ENCODE results near the gene MMP25. TPM values are rescaled to one million over a fixed set of nuclear protein-coding genes. Genes with fewer than 3 reads are reported as not detected.

MMP25 gene
- total RNA-seq, 3 donors from 2014 or later (not counting 1 experiment from before 2014, with no cell fraction given) = 2.0 to 62.2 (median 5.6) TPM

- TF ChIP-seq, protein P1, sequence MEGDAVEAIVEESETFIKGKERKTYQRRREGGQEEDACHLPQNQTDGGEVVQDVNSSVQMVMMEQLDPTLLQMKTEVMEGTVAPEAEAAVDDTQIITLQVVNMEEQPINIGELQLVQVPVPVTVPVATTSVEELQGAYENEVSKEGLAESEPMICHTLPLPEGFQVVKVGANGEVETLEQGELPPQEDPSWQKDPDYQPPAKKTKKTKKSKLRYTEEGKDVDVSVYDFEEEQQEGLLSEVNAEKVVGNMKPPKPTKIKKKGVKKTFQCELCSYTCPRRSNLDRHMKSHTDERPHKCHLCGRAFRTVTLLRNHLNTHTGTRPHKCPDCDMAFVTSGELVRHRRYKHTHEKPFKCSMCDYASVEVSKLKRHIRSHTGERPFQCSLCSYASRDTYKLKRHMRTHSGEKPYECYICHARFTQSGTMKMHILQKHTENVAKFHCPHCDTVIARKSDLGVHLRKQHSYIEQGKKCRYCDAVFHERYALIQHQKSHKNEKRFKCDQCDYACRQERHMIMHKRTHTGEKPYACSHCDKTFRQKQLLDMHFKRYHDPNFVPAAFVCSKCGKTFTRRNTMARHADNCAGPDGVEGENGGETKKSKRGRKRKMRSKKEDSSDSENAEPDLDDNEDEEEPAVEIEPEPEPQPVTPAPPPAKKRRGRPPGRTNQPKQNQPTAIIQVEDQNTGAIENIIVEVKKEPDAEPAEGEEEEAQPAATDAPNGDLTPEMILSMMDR (IDR thresholded peaks at IDR 0.05) = no peak
- Mint-ChIP-seq H3K4me3 (peak overlapping the region; percentile 18), H3K9me3 (no peaks in the 10 kb centered on the region), H3K36me3 (no peaks in the 10 kb centered on the region), H3K27me3 (ENCODE audit: low read depth in 2 of 2) (no peaks in the 10 kb centered on the region), H3K27ac (peak overlapping the region; percentile 92 to 95), H3K4me1 (peaks cover 25 to 64% of the 10 kb centered on the region in 2 donors)
- intact Hi-C loops (cut with micrococcal nuclease) = no loop called here
- peaks cover 9% of the 10 kb centered on the region for H3K36me3 ChIP-seq (ENCODE audit: control insufficient read depth, insufficient read depth, low read length)
- no peaks in the 10 kb centered on the region for H3K27me3 ChIP-seq (ENCODE audit: control insufficient read depth, insufficient read depth, low read length)
- H3K4me3 ChIP-seq (ENCODE audit: low read length) = no peak overlapping the region
- no peaks in the 10 kb centered on the region for H3K9me3 ChIP-seq (ENCODE audit: control insufficient read depth, insufficient read depth, low read length)
- H3K27ac ChIP-seq (ENCODE audit: low read length) = peak overlapping the region; percentile 19
- WGBS (ENCODE audit: insufficient coverage) = 98% methylated on average over 8 of the region's 8 CpGs
- peak in 1 of 2 donors; percentile 18 for DNase-seq
- peaks cover 61% of the 10 kb centered on the region for H3K4me1 ChIP-seq (ENCODE audit: control insufficient read depth, insufficient read depth, low read length)
- ATAC-seq = no peak
Measured at GRCh38 chr16:3063625-3064386, 17.4 kb downstream of the MMP25 start.

DNA sequence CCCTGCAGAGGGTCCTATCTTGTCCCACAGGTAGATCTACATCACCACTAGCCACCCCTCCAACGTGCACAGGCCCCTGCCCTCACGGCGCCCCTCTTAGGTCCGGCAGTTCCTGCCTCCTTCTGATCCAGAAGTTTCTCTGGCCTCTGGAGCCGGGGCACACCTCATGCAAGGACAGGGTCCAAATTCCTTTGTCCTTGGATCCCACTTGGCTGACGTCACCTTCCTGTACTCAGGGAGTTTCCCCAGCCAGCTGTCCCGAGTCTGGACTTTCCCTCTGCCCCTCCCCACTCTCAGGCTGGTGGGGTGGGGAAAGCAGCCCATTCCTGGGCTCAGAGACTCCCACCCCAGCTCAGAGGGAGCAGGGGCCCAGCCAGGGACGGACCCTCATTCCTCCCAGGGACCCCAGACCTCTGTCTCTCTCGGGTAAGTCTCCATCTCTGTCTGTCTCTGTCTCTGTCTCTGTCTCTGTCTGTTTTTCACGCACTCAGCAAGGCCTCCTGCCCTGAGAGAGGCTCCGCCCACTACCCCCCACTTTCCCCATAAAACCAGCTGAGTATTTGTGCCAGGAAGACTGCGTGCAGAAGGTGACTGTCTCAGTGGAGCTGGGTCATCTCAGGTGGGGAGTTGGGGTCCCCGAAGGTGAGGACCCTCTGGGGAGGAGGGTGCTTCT is 18.8 kb downstream of the MMP25 start, which contains the start of gene IL32:
TSS of gene IL32 (plus strand) at position 572 of the 673 bp plus-strand sequence. CDS start 172 bp downstream, outside the sequence.
- intact Hi-C loops (cut with micrococcal nuclease) = no loop called here
- ATAC-seq (peak; percentile 58 to 66 (median 65)), DNase-seq (peak; percentile 34 to 89)
- TF ChIP-seq, protein P1 (IDR thresholded peaks at IDR 0.05) = no peak
- H3K36me3 ChIP-seq (ENCODE audit: control insufficient read depth, insufficient read depth, low read length) = peaks cover 13% of the 10 kb centered on the region
- H3K4me1 Mint-ChIP-seq = peaks cover 30 to 65% of the 10 kb centered on the region in 2 donors
- H3K9me3 ChIP-seq (ENCODE audit: control insufficient read depth, insufficient read depth, low read length) = no peaks in the 10 kb centered on the region
- H3K4me3 ChIP-seq (ENCODE audit: low read length) = peak within 1 kb of the TSS; percentile 55
- 59% methylated on average over 12 of the region's 13 CpGs for WGBS (ENCODE audit: insufficient coverage)
- peak within 1 kb of the TSS; percentile 90 for H3K27ac ChIP-seq (ENCODE audit: low read length)
- H3K27me3 ChIP-seq (ENCODE audit: control insufficient read depth, insufficient read depth, low read length) = no peaks in the 10 kb centered on the region
- H3K4me1 ChIP-seq (ENCODE audit: control insufficient read depth, insufficient read depth, low read length) = peaks cover 66% of the 10 kb centered on the region
- H3K27me3 Mint-ChIP-seq (ENCODE audit: low read depth in 2 of 2) = no peaks in the 10 kb centered on the region
- H3K9me3 Mint-ChIP-seq = no peaks in the 10 kb centered on the region
- H3K36me3 Mint-ChIP-seq = no peaks in the 10 kb centered on the region
- peak within 1 kb of the TSS; percentile 92 to 95 for H3K27ac Mint-ChIP-seq
- H3K4me3 Mint-ChIP-seq = peak within 1 kb of the TSS; percentile 96

- ATAC-seq (peak in 2 of 3 donors; percentile 10 to 19), DNase-seq (no peak)
Measured at GRCh38 chr16:3065742-3066439, 19.5 kb downstream of the MMP25 start.

More at GRCh38 chr16:3065742-3066439, 19.5 kb downstream of the MMP25 start:
- Mint-ChIP-seq H3K9me3 (no peaks in the 10 kb centered on the region), H3K36me3 (no peaks in the 10 kb centered on the region), H3K27me3 (ENCODE audit: low read depth in 2 of 2) (no peaks in the 10 kb centered on the region), H3K4me1 (peaks cover 36 to 68% of the 10 kb centered on the region in 2 donors), H3K4me3 (peak overlapping the region; percentile 96), H3K27ac (peak overlapping the region; percentile 92 to 95)
- TF ChIP-seq, protein P1 (IDR thresholded peaks at IDR 0.05) = no peak
- H3K4me1 ChIP-seq (ENCODE audit: control insufficient read depth, insufficient read depth, low read length) = peaks cover 68% of the 10 kb centered on the region
- intact Hi-C loops (cut with micrococcal nuclease) = no loop called here
- H3K4me3 ChIP-seq (ENCODE audit: low read length) = peak overlapping the region; percentile 55
- H3K36me3 ChIP-seq (ENCODE audit: control insufficient read depth, insufficient read depth, low read length) = peaks cover 13% of the 10 kb centered on the region
- H3K9me3 ChIP-seq (ENCODE audit: control insufficient read depth, insufficient read depth, low read length) = no peaks in the 10 kb centered on the region
- H3K27me3 ChIP-seq (ENCODE audit: control insufficient read depth, insufficient read depth, low read length) = no peaks in the 10 kb centered on the region
- H3K27ac ChIP-seq (ENCODE audit: low read length) = peak overlapping the region; percentile 90
- 72% methylated on average over 26 of the region's 26 CpGs for WGBS (ENCODE audit: insufficient coverage)

Measured in natural killer cell (primary cell).